HuH-7 (cell line): ENCODE measurements around the gene GBP1.
"Not testable (repeated sequence)": the region's sequence is repeated elsewhere in the genome, so short reads cannot be mapped to it uniquely, and the experiment has no call there.

ENCODE experiments used
- DNase-seq: peaks from one replicate; pipeline ENCODE4 v3.0.0; 2011; ENCODE audit warnings: low spot score

The GBP1 gene

GRCh38 chr1:89051300-89051954 is 13.6 kb downstream of the GBP1 start:
- DNase-seq: no peak

DNA sequence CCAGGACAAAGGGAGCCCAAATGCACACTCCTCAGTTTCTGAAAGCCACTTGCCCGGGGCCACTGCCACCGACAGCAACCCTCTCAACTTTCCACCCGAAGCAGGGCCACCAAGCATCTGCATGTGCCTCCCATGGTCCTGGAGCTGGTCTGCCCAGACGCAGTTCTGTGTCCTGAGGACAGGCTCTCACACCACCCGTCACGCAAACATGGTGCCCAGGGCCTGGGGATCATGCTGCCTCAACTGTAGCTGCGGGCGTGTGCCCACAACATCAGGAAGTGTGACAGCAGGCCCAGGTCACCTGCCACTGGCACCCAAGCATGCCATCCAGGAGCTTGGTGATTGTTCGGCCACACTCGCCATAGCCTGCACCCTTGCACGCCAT is 14.4 kb downstream of the GBP1 start:
- DNase-seq: no peak

GRCh38 chr1:89049901-89050648 is 14.9 kb downstream of the GBP1 start:
- not testable (repeated sequence) for DNase-seq

DNA sequence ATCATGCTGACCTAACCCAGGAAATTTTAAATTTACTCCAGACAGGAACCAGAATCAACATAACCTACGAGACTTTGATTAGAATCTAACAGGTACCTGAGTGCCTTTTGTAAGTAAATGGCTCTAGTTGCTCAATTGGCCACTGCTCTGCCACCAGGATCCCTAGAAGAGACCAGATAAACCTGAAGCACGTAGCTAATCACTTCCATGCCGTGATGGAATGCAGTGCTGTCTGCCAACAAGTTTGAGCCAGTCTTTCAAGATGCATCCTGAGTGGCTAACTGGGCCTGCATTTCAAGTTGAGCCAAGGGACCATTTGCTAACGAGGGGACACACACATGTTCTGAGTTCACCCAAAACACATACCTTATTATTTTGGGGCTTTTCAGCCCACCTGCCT is 15.8 kb downstream of the GBP1 start:
- not testable (repeated sequence) for DNase-seq

GRCh38 chr1:89047734-89048133 is 17.3 kb downstream of the GBP1 start:
- DNase-seq: no peak

DNA sequence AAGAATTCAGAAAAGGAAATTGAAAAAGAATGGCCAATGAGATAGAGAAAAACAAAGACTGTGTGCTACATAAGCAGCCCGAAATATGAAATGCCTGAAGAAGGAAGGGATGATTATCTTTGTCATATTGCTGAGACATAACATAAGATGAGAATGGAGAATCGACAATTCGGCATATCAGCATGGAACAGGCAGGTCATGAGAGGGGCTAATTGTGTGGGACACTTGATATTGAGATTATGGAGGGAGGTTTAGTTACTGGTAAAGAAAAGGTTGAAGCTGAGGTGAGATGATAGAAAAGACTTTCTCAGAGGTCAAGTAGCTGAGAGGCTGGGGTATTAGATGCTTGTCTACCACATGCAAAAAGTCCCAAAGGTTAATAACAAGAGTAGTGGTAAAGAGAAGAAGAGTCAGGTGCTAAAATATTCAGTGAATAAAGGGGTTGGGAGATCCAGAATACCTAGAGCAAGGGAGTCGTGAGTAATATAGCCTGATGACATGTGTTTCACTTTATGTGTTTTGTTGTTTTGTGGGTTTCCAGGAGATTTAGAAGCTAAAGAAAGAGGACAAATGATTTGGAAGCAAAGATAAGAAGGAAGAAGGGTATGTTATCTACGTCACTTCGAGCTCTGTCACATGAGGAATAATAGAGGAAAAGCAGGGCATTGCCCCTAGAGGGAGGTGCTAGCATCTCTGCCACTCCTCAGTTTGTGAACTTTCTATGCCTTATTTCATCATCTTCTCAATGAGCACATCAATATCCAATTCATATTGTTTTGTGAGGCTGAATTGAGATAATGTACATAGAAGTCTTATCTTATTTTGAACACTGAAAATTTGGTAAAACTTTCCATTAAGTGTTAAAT is 18.5 kb downstream of the GBP1 start:
- DNase-seq: not testable (repeated sequence)

- DNase-seq: peak; percentile 36
Measured at GRCh38 chr1:89044970-89045721, 19.9 kb downstream of the GBP1 start.

DNA sequence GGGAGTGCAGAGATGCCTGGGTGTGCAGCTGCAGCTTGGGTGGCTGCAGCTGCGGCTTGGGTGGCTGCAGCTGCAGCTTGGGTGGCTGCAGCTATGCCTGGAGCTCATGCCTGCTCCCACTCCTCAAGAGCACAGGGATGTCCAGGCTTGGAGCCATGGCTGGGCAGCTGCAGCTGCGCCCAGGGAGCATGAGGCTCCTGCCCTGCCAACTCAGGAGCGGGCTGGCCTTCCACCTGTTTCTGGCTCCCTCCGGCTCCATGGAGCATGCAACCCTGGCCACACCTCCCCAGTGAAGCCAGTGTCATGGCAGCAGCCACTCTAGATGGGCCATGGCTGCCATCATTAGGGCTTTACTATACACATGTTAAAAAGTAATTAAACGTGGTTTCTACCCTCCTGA is 21.1 kb downstream of the GBP1 start:
- DNase-seq: no peak

DNA sequence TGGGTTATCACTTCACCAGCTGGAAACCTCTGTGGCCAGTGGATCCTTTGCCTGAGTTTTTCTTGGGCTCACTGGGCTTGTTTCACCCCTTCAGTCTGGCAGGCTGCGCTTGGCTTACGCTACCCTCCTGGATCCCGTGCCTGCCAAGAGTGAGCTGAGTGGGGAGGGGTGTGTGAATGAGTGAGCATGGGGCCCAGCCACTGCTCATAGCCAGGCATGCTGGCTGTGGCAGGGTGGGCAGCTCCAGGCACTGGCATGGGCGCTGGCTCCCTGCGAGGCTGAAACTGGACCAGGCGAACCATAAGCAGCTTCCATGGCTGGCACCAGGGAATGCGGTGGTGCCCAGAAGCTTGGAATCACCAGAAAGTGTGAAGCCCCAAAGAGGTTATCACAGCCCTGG is 22.5 kb downstream of the GBP1 start:
- no peak for DNase-seq

GRCh38 chr1:89041721-89042120 is 23.3 kb downstream of the GBP1 start:
- DNase-seq: no peak

- DNase-seq: no peak
Measured at GRCh38 chr1:89041119-89041641, 23.8 kb downstream of the GBP1 start.

DNA sequence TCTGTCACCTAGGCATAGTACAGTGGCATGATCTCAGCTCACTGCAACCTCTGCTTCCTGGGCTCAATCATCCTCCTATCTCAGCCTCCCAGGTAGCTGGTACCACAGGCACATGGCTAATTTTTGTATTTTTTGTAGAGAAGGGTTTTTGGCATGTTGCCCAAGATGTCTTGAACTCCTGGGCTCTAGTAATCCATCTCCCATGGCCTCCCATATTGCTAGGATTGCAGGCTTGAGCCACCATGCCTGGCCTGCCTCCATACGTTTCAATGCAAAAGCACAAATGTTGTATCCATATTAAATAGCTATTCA is 24.7 kb downstream of the GBP1 start:
- DNase-seq: no peak

- DNase-seq: no peak
Measured at GRCh38 chr1:89037186-89037585, 27.8 kb downstream of the GBP1 start.

- DNase-seq: no peak
Measured at GRCh38 chr1:89035080-89035479, 29.9 kb downstream of the GBP1 start.

DNA sequence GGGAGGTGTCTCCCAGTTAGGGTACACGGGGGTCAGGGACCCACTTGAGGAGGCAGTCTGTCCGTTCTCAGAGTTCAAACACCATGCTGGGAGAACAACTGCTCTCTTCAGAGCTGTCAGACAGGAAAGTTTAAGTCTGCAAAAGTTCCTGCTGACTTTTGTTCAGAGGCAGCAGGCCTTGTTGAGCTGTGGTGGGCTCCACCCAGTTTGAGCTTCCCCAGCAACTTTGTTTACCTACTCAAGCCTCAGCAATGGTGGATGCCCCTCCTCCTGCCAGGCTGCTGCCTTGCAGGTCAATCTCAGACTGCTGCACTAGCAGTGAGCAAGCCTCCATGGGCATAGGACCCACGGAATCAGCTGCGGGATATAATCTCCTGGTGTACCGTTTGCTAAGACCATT is 31.0 kb downstream of the GBP1 start:
- DNase-seq: not testable (repeated sequence)

GRCh38 chr1:89029051-89029450 is 36.0 kb downstream of the GBP1 start:
- not testable (repeated sequence) for DNase-seq

- no peak for DNase-seq
Measured at GRCh38 chr1:89025928-89026327, 39.1 kb downstream of the GBP1 start.

DNA sequence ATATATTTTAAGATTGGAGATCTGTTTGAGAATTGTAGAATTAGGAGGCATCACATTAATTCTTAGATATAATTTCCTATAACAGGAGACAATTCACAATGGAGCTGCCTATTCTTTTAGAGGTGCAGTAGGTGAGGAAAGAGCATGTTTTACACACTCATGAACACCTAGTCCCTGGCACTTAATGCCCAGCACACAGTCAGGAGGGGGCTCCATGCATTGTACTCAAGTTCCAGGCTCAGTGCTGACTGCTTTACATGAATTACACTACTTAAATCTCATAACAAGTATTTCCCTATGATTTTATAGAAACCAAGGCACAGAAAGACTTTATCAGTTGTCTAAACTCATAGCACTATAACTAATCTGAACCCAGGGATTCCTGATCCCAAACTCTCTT is 42.0 kb downstream of the GBP1 start:
- DNase-seq: no peak

- no peak for DNase-seq
Measured at GRCh38 chr1:89022167-89022959, 42.6 kb downstream of the GBP1 start, which contains the start of gene GBP3. Gene GBP3 (minus strand): TSS chr1:89022866. CDS start chr1:89020721, 2,145 bp downstream.

DNA sequence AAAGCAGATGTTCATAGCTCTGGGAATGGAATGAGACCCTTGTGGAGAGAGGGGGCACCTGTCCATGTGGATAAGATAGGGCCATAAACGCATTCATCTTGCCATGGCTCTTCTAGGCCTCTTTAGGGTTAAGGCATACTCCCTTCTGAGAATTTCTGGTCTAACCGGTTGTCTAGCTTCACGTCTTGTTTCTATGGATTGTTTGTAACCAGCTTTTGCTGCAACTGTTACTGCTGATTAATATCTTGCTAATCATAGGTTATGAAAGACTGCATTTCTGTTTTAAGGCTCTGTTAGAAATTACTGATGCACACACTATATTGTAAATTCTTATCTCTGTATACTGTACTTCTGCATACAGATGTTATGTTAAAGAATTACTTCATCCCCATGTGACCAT is 46.7 kb downstream of the GBP1 start:
- not testable (repeated sequence) for DNase-seq

- no peak for DNase-seq
Measured at GRCh38 chr1:89008511-89008910, 56.5 kb downstream of the GBP1 start.
